ENCODE data around the gene CLP1. TPM values are rescaled to one million over a fixed set of nuclear protein-coding genes. Genes with fewer than 3 reads are reported as not detected.

CLP1 gene
- total RNA-seq, 1 donor from 2014 or later: 17.1 TPM

DNA sequence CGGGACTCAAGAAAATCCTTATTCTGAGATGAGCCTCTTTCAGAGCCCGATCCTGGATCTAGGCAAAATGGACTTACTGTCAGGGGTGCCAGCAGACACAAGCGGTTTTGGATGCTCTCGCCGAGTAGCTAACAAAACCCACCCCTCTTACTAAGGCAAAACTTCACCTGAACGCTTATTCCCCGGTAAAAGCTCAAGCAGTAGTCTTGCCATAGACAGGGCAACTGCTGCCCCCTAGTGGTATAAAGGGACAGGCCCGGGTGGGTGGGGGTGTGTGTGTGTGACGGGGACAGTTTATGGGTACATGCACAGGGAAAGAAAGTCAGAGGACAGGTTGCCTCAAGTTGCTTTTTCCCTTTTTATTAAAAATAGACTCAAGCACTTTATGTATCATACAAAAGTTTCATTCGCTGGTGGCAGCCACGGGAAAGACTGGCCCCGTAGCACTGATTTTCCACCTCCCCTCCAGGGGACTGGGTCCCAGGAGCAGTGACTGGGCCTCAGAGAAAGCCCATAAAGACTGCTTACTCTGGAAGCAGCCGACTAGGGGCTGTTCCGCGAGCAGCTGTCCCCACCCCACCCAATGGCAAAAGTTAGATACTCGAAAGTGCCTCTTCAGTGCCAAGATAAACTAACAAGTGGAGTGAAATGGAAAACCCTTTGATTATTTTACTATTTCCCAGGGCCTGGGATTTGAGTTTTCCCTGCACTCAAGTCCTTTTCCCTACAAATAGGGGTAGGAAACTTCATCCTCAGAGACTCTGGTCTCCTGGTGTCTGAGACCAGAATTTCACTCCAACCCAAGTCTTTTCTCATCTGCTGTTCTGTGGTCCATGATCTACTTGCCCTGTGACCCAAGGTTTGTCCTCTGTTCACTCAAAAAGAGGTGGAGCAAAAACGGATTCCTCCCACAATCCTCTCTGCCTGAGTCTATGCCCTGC, 12.5 kb upstream of the CLP1 start:
- H3K36me3 Mint-ChIP-seq (ENCODE audit: unreplicated experiment): no peaks in the 10 kb centered on the region
- peak; percentile 90 for DNase-seq
- H3K4me1 Mint-ChIP-seq (ENCODE audit: low read depth, unreplicated experiment): peaks cover 56% of the 10 kb centered on the region
- peaks cover 35% of the 10 kb centered on the region for H3K9me3 Mint-ChIP-seq (ENCODE audit: unreplicated experiment)
- TF ChIP-seq CTCF (IDR thresholded peaks at IDR 0.05; ENCODE audit: partially characterized antibody, unreplicated experiment): peak; percentile 92
- peak overlapping the region; percentile 97 for H3K4me3 Mint-ChIP-seq (ENCODE audit: unreplicated experiment)
- H3K27me3 Mint-ChIP-seq (ENCODE audit: unreplicated experiment): peaks cover 46% of the 10 kb centered on the region
- peak overlapping the region; percentile 77 for H3K27ac Mint-ChIP-seq (ENCODE audit: unreplicated experiment)

- no peak for DNase-seq
- peaks cover 43% of the 10 kb centered on the region for H3K27me3 Mint-ChIP-seq (ENCODE audit: unreplicated experiment)
These were observed 11.9 kb upstream of the CLP1 start for GRCh38 chr11:57645689-57646085.

GRCh38 chr11:57646194-57646798, 11.3 kb upstream of the CLP1 start:
- DNase-seq: no peak
- no peak for TF ChIP-seq CTCF (IDR thresholded peaks at IDR 0.05; ENCODE audit: partially characterized antibody, unreplicated experiment)
- Mint-ChIP-seq H3K9me3 (ENCODE audit: unreplicated experiment) (peaks cover 38% of the 10 kb centered on the region), H3K4me1 (ENCODE audit: low read depth, unreplicated experiment) (peaks cover 55% of the 10 kb centered on the region), H3K36me3 (ENCODE audit: unreplicated experiment) (no peaks in the 10 kb centered on the region), H3K4me3 (ENCODE audit: unreplicated experiment) (peak overlapping the region; percentile 97), H3K27me3 (ENCODE audit: unreplicated experiment) (peaks cover 41% of the 10 kb centered on the region), H3K27ac (ENCODE audit: unreplicated experiment) (peak overlapping the region; percentile 100)

More at GRCh38 chr11:57645689-57646085, 11.9 kb upstream of the CLP1 start:
- Mint-ChIP-seq H3K9me3 (ENCODE audit: unreplicated experiment) (peaks cover 38% of the 10 kb centered on the region), H3K4me3 (ENCODE audit: unreplicated experiment) (peak overlapping the region; percentile 97), H3K27ac (ENCODE audit: unreplicated experiment) (peak overlapping the region; percentile 100), H3K36me3 (ENCODE audit: unreplicated experiment) (no peaks in the 10 kb centered on the region), H3K4me1 (ENCODE audit: low read depth, unreplicated experiment) (peaks cover 61% of the 10 kb centered on the region)
- no peak for TF ChIP-seq CTCF (IDR thresholded peaks at IDR 0.05; ENCODE audit: partially characterized antibody, unreplicated experiment)

DNA sequence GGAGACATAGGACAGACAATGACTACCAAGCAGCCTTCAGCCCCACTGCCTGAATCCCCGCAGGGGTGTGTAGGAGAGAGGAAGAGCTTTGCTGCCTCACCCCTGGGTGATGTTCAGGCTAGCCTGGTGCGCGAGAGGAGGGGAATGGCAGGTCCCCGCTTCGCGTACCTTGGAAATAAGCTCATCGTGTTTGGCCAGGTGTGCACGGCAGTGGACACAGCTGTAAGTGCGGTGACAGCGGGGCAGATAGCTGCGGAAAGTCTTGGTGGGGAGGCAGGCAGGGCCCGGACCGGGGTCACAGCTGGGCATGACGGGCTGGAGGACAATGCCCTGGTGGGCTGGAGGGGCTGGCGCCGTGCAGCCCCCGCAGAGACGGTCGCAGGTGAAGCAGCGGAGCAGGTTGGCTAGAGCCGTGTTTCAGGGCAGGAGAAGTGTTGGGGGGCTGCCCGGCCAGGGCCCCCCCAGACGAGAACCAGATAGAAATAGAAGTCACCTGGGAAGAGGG, 10.7 kb upstream of the CLP1 start:
- no peak for DNase-seq
- peak overlapping the region; percentile 97 for H3K4me3 Mint-ChIP-seq (ENCODE audit: unreplicated experiment)
- H3K27ac Mint-ChIP-seq (ENCODE audit: unreplicated experiment): peak overlapping the region; percentile 100
- H3K36me3 Mint-ChIP-seq (ENCODE audit: unreplicated experiment): no peaks in the 10 kb centered on the region
- H3K27me3 Mint-ChIP-seq (ENCODE audit: unreplicated experiment): peaks cover 41% of the 10 kb centered on the region
- peaks cover 38% of the 10 kb centered on the region for H3K9me3 Mint-ChIP-seq (ENCODE audit: unreplicated experiment)
- H3K4me1 Mint-ChIP-seq (ENCODE audit: low read depth, unreplicated experiment): peaks cover 51% of the 10 kb centered on the region
- no peak for TF ChIP-seq CTCF (IDR thresholded peaks at IDR 0.05; ENCODE audit: partially characterized antibody, unreplicated experiment)
